IMR-90 (cell line): ENCODE measurements around the gene VPS54. TPM values are rescaled to one million over a fixed set of nuclear protein-coding genes. Genes with fewer than 3 reads are reported as not detected.

Source experiments
- ATAC-seq: fragments of 200-7000 bp; cut with Tn5 transposase; 2 replicates; pipeline ENCODE4 v1.9.1; 2020; ENCODE audit warnings: low read depth, mild to moderate bottlenecking, moderate library complexity
- BruUV-seq: library from RNA; stranded (reverse); fragments of 400-500 nt; replicated peaks from 2 replicates; lab custom pipeline; 2021; lab: Mats Ljungman, UMichigan
- CTCF ChIA-PET: fragments of 300-600 bp; formaldehyde crosslinking; extraction: SDS; loops from one replicate; lab custom pipeline; 2021; ENCODE audit warnings: antibody characterized with exemption; lab: Yijun Ruan, JAX
- POLR2A ChIA-PET: fragments of 300-600 bp; sonication (Branson Sonifier 250); formaldehyde crosslinking; loops from one replicate; lab custom pipeline; 2022; ENCODE audit warnings: antibody characterized with exemption; ENCODE audit not compliant: unreplicated experiment; lab: Charles Lee
- DNase-seq: peaks from one replicate; pipeline ENCODE4 v3.0.0; 2013
- H2AFZ ChIP-seq: replicated peaks from 2 replicates; pipeline ENCODE3; 2013; ENCODE audit warnings: low read length, mild to moderate bottlenecking; ENCODE audit not compliant: poor library complexity
- H2AK5ac ChIP-seq: 2 replicates; pipeline ENCODE4 v1.6.1; 2013; ENCODE audit warnings: low read depth, low read length, inconsistent platforms
- H2AK9ac ChIP-seq: replicated peaks from 2 replicates; pipeline ENCODE3; 2013; ENCODE audit warnings: mild to moderate bottlenecking, low read depth, low read length, moderate library complexity; ENCODE audit not compliant: poor library complexity
- H2BK120ac ChIP-seq: 2 replicates; pipeline ENCODE4 v1.6.1; 2013; ENCODE audit warnings: low read depth, low read length, inconsistent platforms
- H2BK15ac ChIP-seq: 3 replicates; pipeline ENCODE4 v1.6.1; 2013; ENCODE audit warnings: low read depth, low read length, inconsistent platforms
- H2BK20ac ChIP-seq: 2 replicates; pipeline ENCODE4 v1.6.1; 2013; ENCODE audit warnings: low read depth, mild to moderate bottlenecking, inconsistent platforms, low read length, moderate library complexity
- H2BK5ac ChIP-seq: 2 replicates; pipeline ENCODE4 v1.6.1; 2013; ENCODE audit warnings: mild to moderate bottlenecking, low read depth, low read length, inconsistent platforms; ENCODE audit not compliant: poor library complexity, severe bottlenecking
- H3K14ac ChIP-seq: replicated peaks from 2 replicates; pipeline ENCODE4 v1.6.1; 2013; ENCODE audit warnings: low read depth, low read length, inconsistent platforms
- H3K18ac ChIP-seq: 2 replicates; pipeline ENCODE4 v1.6.1; 2013; ENCODE audit warnings: low read depth, low read length, control low read depth
- H3K23ac ChIP-seq: 2 replicates; pipeline ENCODE4 v1.6.1; 2013; ENCODE audit warnings: low read depth, low read length, inconsistent platforms
- H3K27ac ChIP-seq: 2 replicates; pipeline ENCODE4 v1.5.1; 2013; ENCODE audit warnings: mild to moderate bottlenecking, control low read depth, low read length; ENCODE audit not compliant: insufficient read depth
- H3K27me3 ChIP-seq: 2 replicates; pipeline ENCODE4 v1.6.1; 2013; ENCODE audit warnings: low read length; ENCODE audit not compliant: control insufficient read depth, insufficient read depth
- H3K36me3 ChIP-seq: 2 replicates; pipeline ENCODE4 v1.6.1; 2013; ENCODE audit warnings: low read length, mixed read lengths; ENCODE audit not compliant: control insufficient read depth, insufficient read depth
- H3K4ac ChIP-seq: 2 replicates; pipeline ENCODE4 v1.6.1; 2013; ENCODE audit warnings: low read depth, low read length, inconsistent platforms
- H3K4me1 ChIP-seq: 2 replicates; pipeline ENCODE4 v1.6.1; 2013; ENCODE audit warnings: low read length, mixed read lengths; ENCODE audit not compliant: control insufficient read depth, insufficient read depth
- H3K4me2 ChIP-seq: 2 replicates; pipeline ENCODE4 v1.6.1; 2013; ENCODE audit warnings: low read depth, mild to moderate bottlenecking, control low read depth, low read length, moderate library complexity
- H3K4me3 ChIP-seq: 2 replicates; pipeline ENCODE4 v1.5.1; 2013; ENCODE audit warnings: low read depth, mild to moderate bottlenecking, control low read depth, low read length, moderate library complexity; ENCODE audit not compliant: insufficient read depth
- H3K56ac ChIP-seq: 2 replicates; pipeline ENCODE4 v1.6.1; 2013; ENCODE audit warnings: low read length, inconsistent platforms; ENCODE audit not compliant: insufficient read depth; ENCODE audit errors: extremely low read depth
- H3K79me1 ChIP-seq, 2 experiments: 2 replicates each; pipeline ENCODE4 v1.6.1; 2013; ENCODE audit warnings: low read length in 2 of 2, inconsistent platforms in 1 of 2, low read depth in 1 of 2
- H3K9ac ChIP-seq: 2 replicates; pipeline ENCODE4 v1.6.1; 2013; ENCODE audit warnings: low read depth, low read length, control low read depth
- H3K9me1 ChIP-seq: 2 replicates; pipeline ENCODE4 v1.6.1; 2013; ENCODE audit warnings: low read length, inconsistent platforms; ENCODE audit not compliant: insufficient read depth
- H3K9me3 ChIP-seq: 2 replicates; pipeline ENCODE4 v1.6.1; 2013; ENCODE audit warnings: low read length; ENCODE audit not compliant: control insufficient read depth, insufficient read depth
- H4K20me1 ChIP-seq: 2 replicates; pipeline ENCODE4 v1.6.1; 2013; ENCODE audit warnings: low read length, inconsistent platforms; ENCODE audit not compliant: insufficient read depth
- H4K5ac ChIP-seq: 2 replicates; pipeline ENCODE4 v1.6.1; 2013; ENCODE audit warnings: mild to moderate bottlenecking, low read depth, low read length, control low read depth
- H4K8ac ChIP-seq, 2 experiments: 2 replicates each; pipeline ENCODE4 v1.6.1; 2013; ENCODE audit warnings: low read depth in 2 of 2, low read length in 2 of 2, control low read depth in 1 of 2, inconsistent platforms in 1 of 2
- H4K91ac ChIP-seq: 2 replicates; pipeline ENCODE4 v1.6.1; 2013; ENCODE audit warnings: low read depth, low read length, inconsistent platforms; ENCODE audit not compliant: insufficient read depth
- BHLHE40 ChIP-seq: fragments of 150-350 bp; IDR thresholded peaks from 2 replicates; pipeline ENCODE4 v1.6.1; 2016; ENCODE audit warnings: mild to moderate bottlenecking, low read depth, low read length
- CEBPB ChIP-seq: IDR thresholded peaks from 2 replicates; pipeline ENCODE4 v1.6.1; 2012; ENCODE audit warnings: low read depth, low read length, improper control_type of control experiment
- CTCF ChIP-seq: conservative IDR thresholded peaks from 2 replicates; pipeline ENCODE4 v1.5.1; 2012; ENCODE audit warnings: mild to moderate bottlenecking, low read depth, low read length, improper control_type of control experiment
- FOS ChIP-seq: fragments of 150-350 bp; IDR thresholded peaks from 2 replicates; pipeline ENCODE4 v1.6.1; 2016; ENCODE audit warnings: low read depth, low read length
- MAFK ChIP-seq: IDR thresholded peaks from 2 replicates; pipeline ENCODE4 v1.6.1; 2012; ENCODE audit warnings: low read depth, low read length, improper control_type of control experiment
- MXI1 ChIP-seq: IDR thresholded peaks from 2 replicates; pipeline ENCODE4 v1.6.1; 2012; ENCODE audit warnings: low read depth, mild to moderate bottlenecking, low read length, moderate library complexity, borderline replicate concordance
- NFE2L2 ChIP-seq: fragments of 150-350 bp; IDR thresholded peaks from 2 replicates; pipeline ENCODE4 v1.6.1; 2016; ENCODE audit warnings: low read depth, mild to moderate bottlenecking, low read length
- POLR2A ChIP-seq: IDR thresholded peaks from 2 replicates; pipeline ENCODE4 v1.6.1; 2012; ENCODE audit warnings: mild to moderate bottlenecking, low read depth, low read length
- RAD21 ChIP-seq: IDR thresholded peaks from 2 replicates; pipeline ENCODE4 v1.6.1; 2012; ENCODE audit warnings: low read length, improper control_type of control experiment
- RCOR1 ChIP-seq: IDR thresholded peaks from 2 replicates; pipeline ENCODE4 v1.6.1; 2012; ENCODE audit warnings: mild to moderate bottlenecking, low read length, improper control_type of control experiment; ENCODE audit not compliant: insufficient replicate concordance
- SMC3 ChIP-seq: fragments of 150-350 bp; IDR thresholded peaks from 2 replicates; pipeline ENCODE4 v1.6.1; 2016; ENCODE audit warnings: low read depth, mild to moderate bottlenecking, antibody characterized with exemption, low read length, moderate library complexity
- WGBS, 2 experiments: methylation state at CpG; one replicate each; pipeline versions ENCODE4 v1.1.5 to v1.1.7; 2013; ENCODE audit warnings: missing lambda C conversion rate in 2 of 2; ENCODE audit not compliant: insufficient read length in 1 of 2; ENCODE audit errors: extremely low coverage in 2 of 2; 5-methylcytosine and 5-hydroxymethylcytosine counted together
- dilution Hi-C: fragments of 300-500 bp; cut with HindIII; formaldehyde crosslinking; loops from one replicate; pipeline ENCODE4 v1.14.3; 2018; ENCODE audit warnings: low sequenced_read_pairs; ENCODE audit not compliant: unreplicated experiment
- in situ Hi-C: fragments of 300-500 bp; cut with MboI; formaldehyde crosslinking; loops from 3 replicates; pipeline ENCODE4 v1.14.3; 2019; ENCODE audit warnings: low sequenced_read_pairs, inconsistent platforms, mixed read lengths
- intact Hi-C: fragments of 100-400 bp; cut with micrococcal nuclease; formaldehyde crosslinking; loops from 2 replicates; pipeline ENCODE4 v1.10.0; 2022
- polyA plus RNA-seq, 3 experiments: library from polyadenylated mRNA; depleted of rRNA; stranded (reverse); fragments of >200 nt; gene quantifications; 2 replicates each; pipeline ENCODE4 v1.2.3, GENCODE V29; 2012; ENCODE audit warnings: low replicate concordance in 1 of 3
- total RNA-seq: library from RNA; depleted of rRNA; stranded (reverse); fragments of >200 nt; gene quantifications from 2 replicates; pipeline ENCODE4 v1.2.3, GENCODE V29; 2012
- TF ChIP-seq, protein P1 (sequence below): fragments of 150-350 bp; IDR thresholded peaks from 2 replicates; pipeline ENCODE4 v1.6.1; 2017; ENCODE audit warnings: mild to moderate bottlenecking, antibody characterized with exemption, low read length, low read depth
- TF ChIP-seq, protein P2 (sequence below): fragments of 150-350 bp; IDR thresholded peaks from 2 replicates; pipeline ENCODE4 v1.6.1; 2016; ENCODE audit warnings: low read depth, mild to moderate bottlenecking, low read length, moderate library complexity, borderline replicate concordance

Gene VPS54
- total and polyA plus RNA-seq, 2 of the 4 experiments (the other 2 are of a cell fraction), result 7.1 to 18.1 TPM

DNA sequence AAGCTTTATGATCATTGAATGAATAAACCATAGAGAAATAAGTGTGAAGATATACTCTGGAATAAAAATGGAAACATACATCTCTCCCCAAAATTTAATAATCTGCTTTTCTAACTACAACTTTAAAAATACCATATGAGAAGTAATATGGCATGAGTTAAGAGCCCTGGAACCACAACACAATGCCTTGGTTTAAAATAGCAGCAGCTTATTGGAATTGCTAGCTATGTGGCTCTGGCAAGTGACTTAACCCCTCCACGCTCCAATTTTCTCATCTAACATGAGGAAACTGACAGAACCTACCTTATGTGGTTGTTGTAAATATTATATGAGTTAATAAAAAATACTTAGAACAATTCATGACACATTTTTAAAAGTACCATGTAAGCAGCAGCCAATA lies 76.4 kb downstream of the VPS54 start:
- Histone ChIP-seq H4K91ac (no peak overlapping the region), H3K27me3 (no peaks in the 10 kb centered on the region), H3K9me3 (no peaks in the 10 kb centered on the region), H2BK20ac (no peak overlapping the region), H2AK9ac (no peak overlapping the region), H3K56ac (no peak overlapping the region), H2AFZ (no peak overlapping the region), H3K23ac (no peak overlapping the region), H3K4ac (no peak overlapping the region), H3K14ac (no peak overlapping the region), H3K79me1 (no peaks in the 10 kb centered on the region; a peak in 1 of 4 replicates), H3K9me1 (no peaks in the 10 kb centered on the region; the same call in 1 of the 2 replicates), H2BK5ac (no peak overlapping the region), H3K18ac (no peak overlapping the region), H2AK5ac (no peak overlapping the region), H3K4me1 (no peaks in the 10 kb centered on the region), H4K20me1 (no peaks in the 10 kb centered on the region), H4K5ac (no peak overlapping the region), H2BK15ac (no peak overlapping the region), H2BK120ac (no peak overlapping the region), H3K36me3 (peaks cover 11% of the 10 kb centered on the region), H4K8ac (no peak overlapping the region), H3K27ac (no peak overlapping the region), H3K9ac (no peak overlapping the region), H3K4me2 (no peak overlapping the region), H3K4me3 (no peak overlapping the region)
- no peak for ATAC-seq
- TF ChIP-seq RAD21 (no peak), NFE2L2 (no peak), POLR2A (no peak), MAFK (no peak), BHLHE40 (no peak), RCOR1 (no peak), MXI1 (no peak), FOS (no peak), CEBPB (no peak), CTCF (no peak), SMC3 (no peak)
- TF ChIP-seq, protein P1, sequence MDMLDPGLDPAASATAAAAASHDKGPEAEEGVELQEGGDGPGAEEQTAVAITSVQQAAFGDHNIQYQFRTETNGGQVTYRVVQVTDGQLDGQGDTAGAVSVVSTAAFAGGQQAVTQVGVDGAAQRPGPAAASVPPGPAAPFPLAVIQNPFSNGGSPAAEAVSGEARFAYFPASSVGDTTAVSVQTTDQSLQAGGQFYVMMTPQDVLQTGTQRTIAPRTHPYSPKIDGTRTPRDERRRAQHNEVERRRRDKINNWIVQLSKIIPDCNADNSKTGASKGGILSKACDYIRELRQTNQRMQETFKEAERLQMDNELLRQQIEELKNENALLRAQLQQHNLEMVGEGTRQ, result no peak
- TF ChIP-seq, protein P2, sequence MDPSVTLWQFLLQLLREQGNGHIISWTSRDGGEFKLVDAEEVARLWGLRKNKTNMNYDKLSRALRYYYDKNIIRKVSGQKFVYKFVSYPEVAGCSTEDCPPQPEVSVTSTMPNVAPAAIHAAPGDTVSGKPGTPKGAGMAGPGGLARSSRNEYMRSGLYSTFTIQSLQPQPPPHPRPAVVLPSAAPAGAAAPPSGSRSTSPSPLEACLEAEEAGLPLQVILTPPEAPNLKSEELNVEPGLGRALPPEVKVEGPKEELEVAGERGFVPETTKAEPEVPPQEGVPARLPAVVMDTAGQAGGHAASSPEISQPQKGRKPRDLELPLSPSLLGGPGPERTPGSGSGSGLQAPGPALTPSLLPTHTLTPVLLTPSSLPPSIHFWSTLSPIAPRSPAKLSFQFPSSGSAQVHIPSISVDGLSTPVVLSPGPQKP, result no peak
- intact Hi-C loops (no loop called here), dilution Hi-C loops (no loop called here), in situ Hi-C loops (no loop called here)
- no CpG with 5 or more reads among the region's 1 CpG for WGBS, 2 experiments
- ChIA-PET CTCF (no interaction called here), POLR2A (no interaction called here)
- DNase-seq, result no peak
- BruUV-seq, result no TSS peak
